ENCODE measurements around the gene ELAVL4.
"Not testable (repeated sequence)": the region's sequence is repeated elsewhere in the genome, so short reads cannot be mapped to it uniquely, and the experiment has no call there.

ELAVL4 gene

GRCh38 chr1:50163680-50164079 is 55.0 kb downstream of the ELAVL4 start:
- Histone ChIP-seq H3K4ac (ENCODE audit: low read depth, low read length) (no peak overlapping the region), H3K36me3 (ENCODE audit: control insufficient read depth in 1 of 2, insufficient read depth in 2 of 2, low read length in 2 of 2) (no peaks in the 10 kb centered on the region), H3K27me3 (ENCODE audit: insufficient read depth, low read length) (no peaks in the 10 kb centered on the region), H3K4me1 (ENCODE audit: control insufficient read depth in 1 of 2, insufficient read depth in 2 of 2, low read length in 2 of 2) (no peaks in the 10 kb centered on the region), H4K8ac (ENCODE audit: low read depth, low read length) (no peak overlapping the region), H4K91ac (ENCODE audit: low read depth, low read length) (no peak overlapping the region), H2AK5ac (ENCODE audit: low read length) (no peak overlapping the region), H2BK12ac (ENCODE audit: low read length) (no peak overlapping the region), H3K9me3 (ENCODE audit: insufficient read depth, low read depth, low read length) (no peaks in the 10 kb centered on the region), H4K12ac (ENCODE audit: low read depth, low read length) (no peak overlapping the region), H2BK5ac (ENCODE audit: low read depth, low read length, poor library complexity) (no peak overlapping the region), H2BK120ac (ENCODE audit: insufficient read depth, low read length, poor library complexity) (no peak overlapping the region), H3K4me2 (ENCODE audit: low read length) (no peak overlapping the region), H3K4me3 (ENCODE audit: low read depth, low read length) (no peak overlapping the region), H3K79me1 (ENCODE audit: low read length) (no peaks in the 10 kb centered on the region), H3K18ac (ENCODE audit: low read length) (no peak overlapping the region), H3K23ac (ENCODE audit: low read length) (no peak overlapping the region), H3K9ac (ENCODE audit: low read length) (no peak overlapping the region), H3K14ac (ENCODE audit: low read length) (no peak overlapping the region), H2AFZ (ENCODE audit: insufficient read depth, low read length, poor library complexity) (no peak overlapping the region), H3K27ac (ENCODE audit: low read depth, low read length) (no peak overlapping the region), H3K79me2 (ENCODE audit: control insufficient read depth, insufficient read depth, low read length, poor library complexity) (no peaks in the 10 kb centered on the region)
- no CpG with 5 or more reads among the region's 4 CpGs for WGBS (ENCODE audit: extremely low coverage, insufficient coverage, insufficient read length)
- no peak for DNase-seq

- not testable (repeated sequence) for H2AK5ac ChIP-seq (ENCODE audit: low read length); H3K79me2 ChIP-seq (ENCODE audit: control insufficient read depth, insufficient read depth, low read length, poor library complexity); H3K9ac ChIP-seq (ENCODE audit: low read length); H3K4me3 ChIP-seq (ENCODE audit: low read depth, low read length); H3K36me3 ChIP-seq (ENCODE audit: control insufficient read depth in 1 of 2, insufficient read depth in 2 of 2, low read length in 2 of 2); H3K79me1 ChIP-seq (ENCODE audit: low read length); DNase-seq; H2AFZ ChIP-seq (ENCODE audit: insufficient read depth, low read length, poor library complexity); H3K27me3 ChIP-seq (ENCODE audit: insufficient read depth, low read length); H3K4me1 ChIP-seq (ENCODE audit: control insufficient read depth in 1 of 2, insufficient read depth in 2 of 2, low read length in 2 of 2); H4K8ac ChIP-seq (ENCODE audit: low read depth, low read length); H4K91ac ChIP-seq (ENCODE audit: low read depth, low read length); H3K4me2 ChIP-seq (ENCODE audit: low read length); H3K27ac ChIP-seq (ENCODE audit: low read depth, low read length); H3K9me3 ChIP-seq (ENCODE audit: insufficient read depth, low read depth, low read length); H4K12ac ChIP-seq (ENCODE audit: low read depth, low read length); H3K14ac ChIP-seq (ENCODE audit: low read length); H2BK120ac ChIP-seq (ENCODE audit: insufficient read depth, low read length, poor library complexity); H2BK12ac ChIP-seq (ENCODE audit: low read length); H3K4ac ChIP-seq (ENCODE audit: low read depth, low read length); H2BK5ac ChIP-seq (ENCODE audit: low read depth, low read length, poor library complexity); H3K18ac ChIP-seq (ENCODE audit: low read length); H3K23ac ChIP-seq (ENCODE audit: low read length)
- WGBS (ENCODE audit: extremely low coverage, insufficient coverage, insufficient read length): no CpG with 5 or more reads among the region's 1 CpG
These were observed 57.6 kb downstream of the ELAVL4 start for GRCh38 chr1:50166351-50166750.

GRCh38 chr1:50172299-50172698 is 63.6 kb downstream of the ELAVL4 start:
- Histone ChIP-seq H4K91ac (ENCODE audit: low read depth, low read length) (no peak overlapping the region), H3K4me3 (ENCODE audit: low read depth, low read length) (no peak overlapping the region), H3K36me3 (ENCODE audit: control insufficient read depth in 1 of 2, insufficient read depth in 2 of 2, low read length in 2 of 2) (no peaks in the 10 kb centered on the region), H2AFZ (ENCODE audit: insufficient read depth, low read length, poor library complexity) (no peak overlapping the region), H3K79me2 (ENCODE audit: control insufficient read depth, insufficient read depth, low read length, poor library complexity) (no peaks in the 10 kb centered on the region), H2BK12ac (ENCODE audit: low read length) (no peak overlapping the region), H3K4me1 (ENCODE audit: control insufficient read depth in 1 of 2, insufficient read depth in 2 of 2, low read length in 2 of 2) (no peaks in the 10 kb centered on the region), H3K14ac (ENCODE audit: low read length) (no peak overlapping the region), H4K12ac (ENCODE audit: low read depth, low read length) (no peak overlapping the region), H3K27me3 (ENCODE audit: insufficient read depth, low read length) (no peaks in the 10 kb centered on the region), H3K18ac (ENCODE audit: low read length) (no peak overlapping the region), H2AK5ac (ENCODE audit: low read length) (no peak overlapping the region), H2BK5ac (ENCODE audit: low read depth, low read length, poor library complexity) (no peak overlapping the region), H4K8ac (ENCODE audit: low read depth, low read length) (no peak overlapping the region), H2BK120ac (ENCODE audit: insufficient read depth, low read length, poor library complexity) (no peak overlapping the region), H3K9me3 (ENCODE audit: insufficient read depth, low read depth, low read length) (no peaks in the 10 kb centered on the region), H3K79me1 (ENCODE audit: low read length) (no peaks in the 10 kb centered on the region), H3K4ac (ENCODE audit: low read depth, low read length) (no peak overlapping the region), H3K9ac (ENCODE audit: low read length) (no peak overlapping the region), H3K4me2 (ENCODE audit: low read length) (no peak overlapping the region), H3K23ac (ENCODE audit: low read length) (no peak overlapping the region), H3K27ac (ENCODE audit: low read depth, low read length) (no peak overlapping the region)
- WGBS (ENCODE audit: extremely low coverage, insufficient coverage, insufficient read length): no CpG with 5 or more reads among the region's 1 CpG
- DNase-seq: no peak

- H3K4me2 ChIP-seq (ENCODE audit: low read length): no peak overlapping the region
- no peak overlapping the region for H2BK120ac ChIP-seq (ENCODE audit: insufficient read depth, low read length, poor library complexity)
- H2BK12ac ChIP-seq (ENCODE audit: low read length): no peak overlapping the region
- no peak overlapping the region for H2AFZ ChIP-seq (ENCODE audit: insufficient read depth, low read length, poor library complexity)
- H4K8ac ChIP-seq (ENCODE audit: low read depth, low read length): no peak overlapping the region
- no peak for DNase-seq
- H3K18ac ChIP-seq (ENCODE audit: low read length): no peak overlapping the region
- H3K9ac ChIP-seq (ENCODE audit: low read length): no peak overlapping the region
- H2BK5ac ChIP-seq (ENCODE audit: low read depth, low read length, poor library complexity): no peak overlapping the region
- no peaks in the 10 kb centered on the region for H3K27me3 ChIP-seq (ENCODE audit: insufficient read depth, low read length)
- H3K23ac ChIP-seq (ENCODE audit: low read length): no peak overlapping the region
- no peak overlapping the region for H4K12ac ChIP-seq (ENCODE audit: low read depth, low read length)
- H3K79me1 ChIP-seq (ENCODE audit: low read length): no peaks in the 10 kb centered on the region
- no peak overlapping the region for H4K91ac ChIP-seq (ENCODE audit: low read depth, low read length)
- H2AK5ac ChIP-seq (ENCODE audit: low read length): no peak overlapping the region
- H3K4ac ChIP-seq (ENCODE audit: low read depth, low read length): no peak overlapping the region
- no peaks in the 10 kb centered on the region for H3K79me2 ChIP-seq (ENCODE audit: control insufficient read depth, insufficient read depth, low read length, poor library complexity)
- no peaks in the 10 kb centered on the region for H3K9me3 ChIP-seq (ENCODE audit: insufficient read depth, low read depth, low read length)
- H3K36me3 ChIP-seq (ENCODE audit: control insufficient read depth in 1 of 2, insufficient read depth in 2 of 2, low read length in 2 of 2): no peaks in the 10 kb centered on the region
- H3K4me3 ChIP-seq (ENCODE audit: low read depth, low read length): no peak overlapping the region
- no peak overlapping the region for H3K14ac ChIP-seq (ENCODE audit: low read length)
- no peaks in the 10 kb centered on the region for H3K4me1 ChIP-seq (ENCODE audit: control insufficient read depth in 1 of 2, insufficient read depth in 2 of 2, low read length in 2 of 2)
- H3K27ac ChIP-seq (ENCODE audit: low read depth, low read length): no peak overlapping the region
These were observed 65.4 kb downstream of the ELAVL4 start for GRCh38 chr1:50174101-50174500.

Data from trophoblast cell (in vitro differentiated cells and primary cell).